Measurements from ENCODE around the gene CBX4. TPM values are rescaled to one million over a fixed set of nuclear protein-coding genes. Genes with fewer than 3 reads are reported as not detected.

CBX4 gene
- total RNA-seq, 1 donor from 2014 or later: 11.1 TPM

GRCh38 chr17:79829004-79829403 is 10.2 kb downstream of the CBX4 start:
- DNase-seq: no peak

GRCh38 chr17:79826841-79827578 is 12.2 kb downstream of the CBX4 start:
- DNase-seq: no peak

GRCh38 chr17:79826204-79826680 is 13.0 kb downstream of the CBX4 start:
- no peak for DNase-seq

GRCh38 chr17:79825580-79825921 is 13.7 kb downstream of the CBX4 start:
- no peak for DNase-seq

- DNase-seq: no peak
Observed at GRCh38 chr17:79824893-79825579, 14.2 kb downstream of the CBX4 start.

GRCh38 chr17:79824234-79824633 is 15.0 kb downstream of the CBX4 start:
- DNase-seq: no peak

GRCh38 chr17:79822583-79823124 is 16.6 kb downstream of the CBX4 start:
- no peak for DNase-seq

GRCh38 chr17:79821331-79822095 is 17.7 kb downstream of the CBX4 start:
- DNase-seq: no peak

GRCh38 chr17:79820959-79821330 is 18.3 kb downstream of the CBX4 start:
- no peak for DNase-seq

GRCh38 chr17:79819534-79820276 is 19.5 kb downstream of the CBX4 start:
- DNase-seq: no peak

- DNase-seq: no peak
Observed at GRCh38 chr17:79819085-79819484, 20.2 kb downstream of the CBX4 start.

- no peak for DNase-seq
Observed at GRCh38 chr17:79818026-79818758, 21.0 kb downstream of the CBX4 start.

GRCh38 chr17:79815836-79816461 is 23.3 kb downstream of the CBX4 start:
- DNase-seq: no peak

- peak; percentile 29 for DNase-seq
Observed at GRCh38 chr17:79814974-79815835, 24.0 kb downstream of the CBX4 start.

- no peak for DNase-seq
Observed at GRCh38 chr17:79814127-79814973, 24.9 kb downstream of the CBX4 start.

- DNase-seq: no peak
Observed at GRCh38 chr17:79813297-79814126, 25.7 kb downstream of the CBX4 start.

- no peak for DNase-seq
Observed at GRCh38 chr17:79812353-79813258, 26.6 kb downstream of the CBX4 start.
